NCI-H345 (cell line): Measurements from ENCODE around the gene PSME3IP1.

Source experiments
- DNase-seq: peaks from one replicate; lab custom pipeline; 2025; lab: John Stamatoyannopoulos, UW

The PSME3IP1 gene

DNA sequence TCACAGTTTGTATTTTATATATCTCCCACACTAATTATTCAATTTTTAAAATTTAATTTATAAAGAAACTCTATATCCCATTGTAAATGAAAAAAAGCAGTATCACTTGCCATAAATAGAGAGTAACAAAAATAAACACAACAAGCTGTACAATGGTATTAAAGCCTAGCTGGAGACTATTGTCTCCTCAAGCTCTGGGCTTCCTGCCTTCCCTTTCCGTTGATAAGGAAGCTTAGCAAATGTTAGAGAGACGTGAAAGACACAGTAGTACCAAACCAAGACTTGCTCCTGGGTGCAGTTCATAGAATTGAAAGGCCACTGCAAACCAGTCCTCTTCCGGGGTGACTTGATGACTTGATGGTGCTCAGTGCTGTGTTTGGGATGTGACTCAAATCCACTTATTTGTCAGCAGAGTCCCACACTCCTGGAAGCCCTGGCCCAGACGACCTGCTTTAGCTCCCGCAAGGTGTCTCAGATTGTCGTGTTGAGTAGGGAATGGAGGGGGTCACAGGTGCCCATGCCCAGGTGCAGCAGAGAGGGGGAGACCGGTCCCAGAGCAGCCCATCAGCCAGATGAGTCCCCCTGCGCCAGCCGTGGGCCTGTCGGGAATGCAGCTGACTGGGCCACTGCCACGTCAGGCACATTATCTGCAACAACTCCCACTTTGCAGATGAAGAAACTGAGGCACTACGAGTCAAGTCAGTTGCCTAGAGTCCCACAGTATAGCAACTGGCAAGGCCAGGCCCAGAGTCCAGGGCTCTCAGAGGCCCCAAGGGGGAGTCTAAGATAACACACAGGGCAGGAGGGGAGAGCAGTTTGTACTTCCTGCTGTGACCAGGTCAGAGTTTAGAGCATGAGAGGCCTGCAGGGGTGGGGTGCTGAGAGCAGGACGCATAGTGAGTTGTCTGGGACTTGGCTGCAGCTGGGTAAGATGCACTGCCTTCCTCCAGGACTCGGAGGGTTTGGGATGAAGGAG is 40.5 kb downstream of the PSME3IP1 start:
- no peak for DNase-seq

DNA sequence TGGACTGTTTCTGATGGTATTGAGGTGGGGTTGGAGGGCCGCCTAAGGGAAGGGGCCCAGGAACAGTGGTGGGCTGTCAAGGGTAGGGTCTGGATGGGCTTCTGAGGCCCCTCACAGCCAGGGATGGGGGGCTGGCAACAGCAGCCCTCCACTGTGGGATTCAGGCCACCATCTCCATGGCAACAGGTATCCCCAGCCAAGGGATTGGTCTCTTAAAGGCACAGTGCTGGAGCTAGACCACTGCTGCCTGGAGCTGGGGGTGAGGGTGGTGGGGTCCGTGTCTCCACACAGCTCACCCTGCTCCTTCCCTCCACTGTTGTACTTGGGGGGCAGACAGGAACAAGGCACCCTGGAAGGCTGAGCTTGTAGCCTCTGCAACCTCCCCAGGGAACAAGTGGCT is 41.8 kb downstream of the PSME3IP1 start:
- DNase-seq: no peak

DNA sequence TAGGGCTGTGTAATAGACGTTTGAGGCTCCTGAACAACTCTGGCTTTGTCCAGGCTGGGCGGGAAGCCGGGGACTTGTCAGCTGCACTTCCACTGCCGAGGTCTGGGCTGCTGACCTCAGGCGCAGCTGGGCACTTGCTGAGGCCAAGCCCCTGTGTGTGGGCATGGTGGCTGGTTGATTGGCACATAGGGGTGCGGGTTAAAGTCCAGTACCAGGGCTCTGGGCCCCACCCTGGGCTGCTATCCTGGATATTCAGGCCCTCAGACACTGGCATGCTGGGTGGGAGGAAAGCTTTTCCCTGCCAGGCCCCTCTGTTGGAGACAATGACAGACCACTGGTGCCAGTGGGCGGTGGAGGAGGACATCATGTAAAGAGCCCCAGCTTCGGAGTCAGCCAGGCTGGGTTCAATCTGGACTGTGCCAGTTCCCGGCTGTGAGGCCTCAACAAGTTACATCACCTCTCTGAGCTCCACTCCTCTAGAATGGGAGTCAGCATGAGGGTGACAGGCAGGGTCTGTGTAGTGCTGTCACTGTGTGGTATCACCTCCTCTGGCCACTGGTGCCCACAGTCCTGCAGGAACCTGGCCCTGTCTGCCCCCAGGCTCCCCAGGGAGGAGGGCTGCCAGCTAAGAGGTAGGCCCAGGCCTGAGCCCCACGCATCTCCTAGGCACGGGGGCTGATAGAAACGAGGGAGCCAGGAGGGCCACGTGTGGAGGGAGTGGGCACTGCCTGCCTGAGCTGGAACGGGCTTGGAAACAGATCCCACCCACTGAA is 42.5 kb downstream of the PSME3IP1 start:
- no peak for DNase-seq

DNA sequence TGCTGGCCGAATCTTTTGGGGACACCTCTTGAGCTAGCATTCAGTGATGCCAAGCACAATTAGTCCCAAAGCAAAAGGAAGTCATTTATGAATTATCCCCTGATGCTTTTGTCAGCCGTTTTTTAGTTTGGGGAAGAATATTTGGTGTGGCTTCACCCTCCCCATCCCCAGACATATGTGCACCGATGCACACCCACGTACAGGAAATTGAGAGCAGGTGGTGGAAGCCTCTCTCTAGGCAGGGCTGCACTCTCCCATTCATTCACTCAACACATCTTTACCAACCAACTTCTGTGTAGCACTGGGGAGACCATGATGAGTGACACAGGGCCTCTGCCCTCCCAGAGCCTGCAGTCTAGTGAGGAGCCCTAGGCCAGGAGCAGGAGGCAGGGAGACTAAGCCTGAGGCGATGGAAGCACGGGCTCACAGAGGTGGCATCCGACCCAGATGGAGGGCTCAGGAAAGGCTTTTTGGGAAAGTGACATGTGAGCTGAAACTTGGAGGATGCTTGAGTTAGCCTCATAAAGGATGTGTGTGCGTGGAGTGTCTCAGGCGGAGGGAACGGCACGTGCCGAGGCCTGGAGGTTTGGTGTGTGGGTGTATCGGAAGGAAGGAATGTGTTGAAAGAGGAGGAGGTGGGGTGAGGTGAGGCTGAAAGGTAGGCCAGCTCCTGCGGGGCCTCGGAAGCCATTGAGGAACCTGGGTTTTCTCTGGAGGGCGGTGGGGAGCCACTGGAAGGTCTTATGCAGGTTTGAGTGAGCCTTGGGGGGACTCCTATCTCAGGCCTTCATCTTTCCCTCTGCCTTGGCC is 43.8 kb downstream of the PSME3IP1 start:
- no peak for DNase-seq

DNA sequence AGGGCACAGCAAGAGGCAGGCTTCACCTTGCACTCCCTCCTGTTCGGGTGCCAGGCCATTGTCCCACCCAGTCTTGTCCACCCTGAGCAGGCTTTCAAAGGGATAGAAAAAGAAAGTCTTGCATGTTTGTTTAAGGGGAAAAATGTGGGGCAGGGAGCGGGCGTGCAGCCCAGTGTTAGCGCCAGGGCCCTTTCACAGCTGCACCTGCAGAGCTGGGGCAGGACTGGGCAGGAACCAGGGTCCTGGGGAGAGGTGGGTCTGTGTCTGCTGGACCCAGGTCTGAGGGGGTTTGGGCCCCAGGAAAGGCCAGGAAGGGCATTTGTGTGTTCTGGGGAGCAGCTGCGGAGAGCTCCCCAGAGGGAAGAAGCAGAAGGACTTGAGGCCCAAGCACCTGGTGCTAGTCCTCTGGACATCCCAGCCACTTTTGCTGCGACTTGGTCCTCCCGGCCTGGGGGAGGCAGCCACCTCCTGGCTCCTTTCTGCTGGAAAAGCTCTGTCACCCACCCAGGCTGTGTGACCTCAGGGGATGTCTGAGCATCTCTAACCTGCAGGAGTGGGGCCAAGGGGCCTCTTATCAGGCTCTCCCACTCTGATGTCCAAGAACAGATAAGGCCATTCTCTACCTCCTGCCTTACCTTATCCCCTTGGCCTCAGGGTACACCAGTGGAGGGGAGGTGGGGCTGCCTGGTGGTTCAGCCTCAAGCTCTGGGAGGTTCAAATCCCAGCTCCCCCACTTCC is 44.7 kb downstream of the PSME3IP1 start:
- no peak for DNase-seq

DNA sequence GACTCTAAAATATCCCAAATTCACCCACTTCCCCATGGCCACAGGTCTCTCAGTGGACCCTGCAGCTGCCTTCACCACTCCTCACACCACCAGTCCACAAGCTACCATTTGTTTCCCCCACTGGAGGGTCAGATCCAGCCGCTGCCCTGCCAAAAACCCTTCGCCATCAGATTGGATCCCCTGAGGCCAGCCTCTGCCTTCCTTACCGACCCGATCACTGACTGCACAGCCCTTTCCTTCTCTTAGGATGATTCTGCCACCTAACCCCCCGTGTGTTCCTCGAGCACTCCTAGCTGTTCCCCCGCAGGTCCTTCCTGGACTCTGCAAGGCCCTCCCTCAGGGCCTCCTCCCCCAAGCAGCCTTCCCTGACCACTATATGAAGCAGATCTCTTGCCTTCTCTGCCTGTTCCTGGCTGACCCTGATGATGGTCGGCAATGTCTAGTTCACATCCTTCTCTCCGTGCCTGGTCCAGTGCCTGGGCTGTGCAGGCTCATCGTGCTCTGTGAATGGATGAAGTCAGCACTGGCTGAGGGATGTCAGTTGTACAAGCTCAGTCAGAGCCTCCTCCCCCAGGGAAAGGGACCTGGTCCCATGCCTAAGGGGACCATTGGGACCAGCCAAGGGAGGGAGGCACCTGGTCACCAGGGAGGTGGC is 47.4 kb downstream of the PSME3IP1 start:
- no peak for DNase-seq

DNA sequence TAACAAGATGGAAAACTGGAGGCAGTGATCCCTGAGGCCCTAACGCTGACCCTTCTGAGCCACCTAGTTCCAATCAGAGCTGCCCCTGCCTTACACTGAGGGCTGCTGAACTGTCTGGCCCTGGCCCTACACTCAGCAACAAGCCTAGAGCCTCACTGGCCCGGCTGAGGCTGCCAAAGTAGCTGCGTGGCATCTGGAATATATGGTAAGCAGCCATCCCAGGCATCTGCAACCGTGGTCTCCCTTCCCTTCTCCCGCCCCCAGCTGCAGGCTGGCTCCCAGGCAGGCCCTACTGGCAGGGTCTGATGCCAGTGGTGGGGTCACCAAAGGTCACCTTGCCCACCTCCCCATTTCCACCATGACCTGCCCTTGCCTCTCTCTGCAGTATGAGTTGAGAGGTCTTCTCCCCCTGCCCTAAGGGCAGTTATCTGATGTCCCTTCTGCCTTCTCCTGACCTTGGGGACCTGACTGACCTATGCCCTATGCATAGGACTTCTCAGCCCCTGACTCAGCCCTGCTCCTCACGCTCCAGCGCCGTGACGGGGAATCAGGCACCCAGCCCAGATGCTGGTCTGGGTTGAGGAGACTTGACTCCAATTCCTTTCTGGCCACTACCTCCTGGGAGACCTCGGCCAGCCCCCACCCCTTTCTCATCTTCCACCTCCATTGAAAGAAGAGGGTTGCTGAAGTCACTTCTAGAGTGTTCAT is 48.1 kb downstream of the PSME3IP1 start:
- DNase-seq: no peak

DNA sequence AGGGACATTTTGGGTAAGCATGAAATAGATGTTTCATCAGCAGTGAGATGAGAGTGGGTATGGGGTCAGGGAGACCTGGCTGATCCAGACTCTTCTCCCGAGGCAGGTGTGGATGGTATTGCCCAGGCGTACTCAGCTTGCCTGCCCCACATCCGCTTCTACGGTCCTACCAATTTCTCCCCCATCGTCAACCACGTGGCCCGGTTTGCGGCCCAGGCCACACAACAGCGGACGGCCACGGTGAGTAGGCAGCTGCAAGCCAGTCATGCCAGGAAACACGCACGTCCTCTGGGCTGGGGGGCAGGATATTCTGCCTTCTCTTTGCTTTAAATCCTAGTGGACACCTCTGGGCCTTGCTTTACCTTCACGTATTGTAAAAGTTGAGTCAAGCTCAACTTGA is 48.8 kb downstream of the PSME3IP1 start:
- DNase-seq: no peak

DNA sequence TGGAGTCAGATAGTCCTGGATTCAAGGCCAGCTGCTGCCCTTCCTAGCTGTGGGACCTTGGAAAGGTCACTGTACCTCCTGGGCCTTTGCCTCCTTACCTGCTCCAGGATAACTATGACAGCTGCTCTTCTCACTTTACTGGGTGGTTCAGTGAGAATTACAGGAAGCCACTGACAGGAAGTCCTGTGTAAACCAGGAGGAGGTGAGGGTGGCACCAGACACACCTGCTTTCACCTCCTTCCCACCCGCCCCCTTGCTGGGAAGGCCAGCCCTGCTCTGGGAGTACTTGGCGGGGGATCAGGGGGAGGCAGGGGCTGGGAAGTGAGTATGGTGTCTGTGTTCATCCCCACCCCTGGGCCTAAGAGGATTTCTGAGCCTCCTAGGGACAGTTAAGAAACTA is 50.9 kb downstream of the PSME3IP1 start:
- DNase-seq: no peak

DNA sequence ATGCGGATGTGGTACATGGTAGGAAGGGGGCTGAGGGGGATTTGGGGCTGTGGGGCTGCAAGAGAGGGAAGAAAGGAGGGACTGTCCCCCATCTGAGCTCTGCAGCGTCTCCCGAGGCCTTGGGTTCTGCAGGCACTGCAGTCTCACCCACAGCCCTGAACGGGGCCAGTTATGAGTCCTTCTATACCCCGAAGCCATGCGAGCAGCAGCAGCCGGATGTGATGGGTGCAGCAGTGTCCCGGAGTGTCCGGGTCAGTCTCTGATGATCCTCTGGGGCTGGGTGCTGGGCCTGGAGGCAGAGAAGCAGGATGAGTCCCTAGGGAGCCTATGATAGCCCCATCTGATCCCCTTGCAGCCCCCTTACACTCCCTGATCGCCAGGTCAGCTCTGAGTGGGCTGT is 52.0 kb downstream of the PSME3IP1 start:
- no peak for DNase-seq

DNA sequence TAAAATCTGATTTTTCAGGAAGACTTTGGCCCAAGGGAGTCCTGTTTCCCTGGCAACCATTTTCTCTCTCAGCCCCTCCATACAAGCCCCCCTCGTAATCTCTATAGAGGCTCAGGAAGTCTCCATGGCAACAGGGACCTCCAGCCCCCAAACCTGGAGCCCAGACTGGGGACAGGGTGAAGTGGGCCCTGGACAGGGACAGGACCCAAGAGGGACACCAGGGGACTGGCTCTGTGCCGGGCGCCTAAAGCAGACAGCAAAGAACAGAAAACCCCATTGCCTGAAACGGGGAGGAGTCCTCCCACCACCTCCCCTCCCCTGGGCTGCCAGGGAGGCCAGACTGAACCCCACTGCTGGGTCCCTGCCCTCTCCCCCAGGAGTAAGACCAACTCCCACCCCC is 52.8 kb downstream of the PSME3IP1 start:
- no peak for DNase-seq

DNA sequence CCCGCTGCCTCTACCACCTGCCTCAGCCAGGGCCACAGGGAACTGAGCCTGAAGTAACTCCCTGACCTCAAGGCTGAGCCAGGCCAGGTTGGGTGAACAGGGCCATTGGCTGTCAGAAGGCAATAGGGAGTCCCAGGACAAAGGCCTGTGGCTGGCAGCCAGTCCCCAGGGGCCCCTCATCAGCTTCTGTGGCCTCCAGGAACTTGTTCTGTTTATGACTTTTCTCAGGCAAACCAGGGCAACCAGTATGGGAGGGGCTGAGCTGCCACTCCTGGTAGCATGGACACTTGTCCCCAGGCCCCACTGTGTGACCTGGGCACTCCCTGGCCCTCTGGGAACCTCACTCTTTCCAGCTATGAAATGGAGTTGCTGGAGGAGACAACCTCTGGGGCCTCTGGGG is 53.4 kb downstream of the PSME3IP1 start:
- DNase-seq: no peak

DNA sequence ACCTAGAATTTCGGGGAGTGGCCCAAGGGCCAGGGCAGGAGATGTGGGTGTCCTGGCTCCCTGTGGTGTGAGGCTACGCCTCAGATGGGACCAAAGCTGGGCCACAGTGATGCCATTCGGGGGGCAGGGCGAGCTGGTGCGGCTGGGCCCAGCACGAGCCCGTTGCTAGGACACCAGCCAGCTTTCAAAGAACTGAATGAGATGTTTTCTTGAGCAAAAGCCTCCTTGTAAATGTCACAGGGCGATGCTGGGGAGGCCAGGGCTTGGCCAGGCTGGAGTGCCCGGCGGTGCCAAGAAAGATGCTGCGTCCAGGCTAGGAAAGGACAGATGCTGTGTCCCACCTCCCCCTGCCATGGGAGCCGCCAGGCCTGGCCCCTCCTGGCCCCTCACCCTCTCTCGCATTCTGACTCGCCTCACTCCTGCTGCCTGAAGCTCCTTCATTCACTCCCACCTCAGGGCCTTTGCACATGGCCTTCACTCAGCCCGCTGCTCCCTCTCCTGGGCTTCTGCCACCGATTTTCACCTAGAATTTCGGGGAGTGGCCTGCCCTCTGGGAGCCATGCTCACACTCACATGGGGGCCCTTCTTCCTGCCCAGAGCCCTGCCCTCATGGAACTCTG is 54.4 kb downstream of the PSME3IP1 start:
- DNase-seq: no peak

DNA sequence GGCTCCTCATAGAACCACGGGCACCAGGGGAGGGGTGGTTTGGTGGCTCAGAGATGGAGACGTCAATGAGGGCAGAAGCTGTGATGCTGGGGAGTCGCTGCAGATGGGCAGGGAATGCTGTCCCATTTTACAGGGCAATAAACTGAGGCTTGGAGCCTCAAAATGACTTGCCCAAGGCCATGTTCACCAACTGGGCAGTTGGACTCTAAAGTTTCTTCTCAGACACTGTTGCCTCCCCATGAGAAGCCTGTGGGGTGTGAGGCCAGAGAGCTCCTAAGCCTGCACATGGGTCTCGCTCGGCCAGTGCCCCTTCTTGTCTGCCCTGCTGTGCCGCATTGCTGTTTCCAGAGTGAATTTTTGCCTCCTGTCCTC is 54.9 kb downstream of the PSME3IP1 start:
- no peak for DNase-seq

DNA sequence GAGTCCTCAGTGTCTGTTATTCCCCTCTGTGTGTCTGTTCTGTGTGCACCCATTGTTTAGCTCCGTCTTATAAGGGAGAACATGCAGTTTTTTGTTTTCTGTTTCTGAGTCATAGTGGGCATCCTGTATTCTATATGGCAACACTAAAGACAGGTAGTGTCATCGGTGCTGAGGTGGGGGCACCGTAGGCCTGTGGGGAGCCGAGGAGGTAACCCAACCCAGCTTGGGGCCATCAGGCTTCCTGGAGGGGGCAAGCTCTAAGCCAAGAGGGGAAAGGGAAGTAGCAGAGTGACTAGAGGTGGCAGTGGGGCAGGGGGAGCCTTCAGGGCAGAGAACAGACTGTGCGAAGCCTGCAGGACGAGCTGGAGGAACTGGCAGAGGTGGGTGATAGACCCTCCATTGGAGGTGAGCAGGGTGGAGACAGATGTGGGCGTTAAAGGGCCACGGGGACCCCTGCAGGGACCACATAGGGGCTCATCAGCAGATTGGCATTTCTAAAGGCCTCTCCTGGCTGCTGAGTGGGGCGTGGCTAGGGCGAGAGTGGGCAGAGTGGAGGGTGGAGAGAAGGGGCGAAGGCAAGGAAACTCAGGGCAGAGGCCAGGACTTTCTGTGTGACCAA is 57.0 kb downstream of the PSME3IP1 start:
- no peak for DNase-seq

DNA sequence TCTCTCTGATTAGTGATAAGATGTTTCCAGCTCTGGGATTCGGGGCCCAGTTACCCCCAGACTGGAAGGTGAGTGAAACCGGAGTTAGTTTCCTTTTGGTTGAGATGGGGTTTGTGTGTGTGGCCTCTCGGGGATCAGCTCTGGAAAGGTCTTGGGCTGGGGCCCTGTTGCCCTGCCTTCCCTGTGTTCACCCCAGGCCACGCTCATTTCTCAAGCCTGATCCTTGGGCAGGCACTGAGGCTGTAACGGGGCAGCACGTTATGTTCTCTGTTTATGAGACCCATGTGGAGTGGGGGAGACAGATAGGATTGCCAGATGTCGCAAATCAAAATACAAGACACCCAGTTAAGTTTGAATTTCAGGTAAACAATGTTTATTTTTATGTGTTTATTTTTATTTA is 58.0 kb downstream of the PSME3IP1 start:
- no peak for DNase-seq

DNA sequence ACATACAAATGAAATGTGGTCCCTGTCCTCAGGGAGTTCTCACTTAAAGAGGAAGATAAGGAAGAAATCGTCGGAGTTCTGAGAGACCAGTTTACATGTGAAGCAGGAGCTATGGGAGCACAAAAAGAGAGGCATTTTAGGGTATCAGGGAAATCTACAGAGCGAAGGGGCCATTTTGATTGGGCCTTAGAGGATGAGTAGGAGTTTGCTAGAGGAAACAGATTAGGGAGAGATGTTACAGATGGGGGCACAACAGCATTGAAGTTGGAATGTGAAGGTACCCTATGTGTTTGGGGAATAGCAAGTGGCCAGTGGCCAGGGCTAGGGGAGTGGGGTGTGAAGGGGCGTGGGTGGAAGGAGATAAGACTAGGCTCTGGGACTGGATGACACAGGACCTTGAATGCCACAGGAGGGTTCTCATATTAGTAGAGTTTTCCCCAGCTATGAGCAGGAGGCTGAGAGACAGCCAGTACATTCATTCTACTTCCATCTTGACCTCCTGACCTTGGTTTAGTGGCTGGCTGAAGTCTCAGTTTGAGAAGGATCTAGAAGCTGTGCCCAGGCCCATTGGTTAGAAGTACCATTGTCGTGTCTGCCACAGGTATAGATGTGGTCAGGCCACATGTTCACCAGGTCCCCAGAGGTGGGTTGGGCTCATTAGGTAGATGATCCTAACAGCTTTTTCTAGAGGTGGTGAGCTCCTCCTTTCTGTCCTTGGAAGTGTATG is 58.6 kb downstream of the PSME3IP1 start:
- DNase-seq: no peak

DNA sequence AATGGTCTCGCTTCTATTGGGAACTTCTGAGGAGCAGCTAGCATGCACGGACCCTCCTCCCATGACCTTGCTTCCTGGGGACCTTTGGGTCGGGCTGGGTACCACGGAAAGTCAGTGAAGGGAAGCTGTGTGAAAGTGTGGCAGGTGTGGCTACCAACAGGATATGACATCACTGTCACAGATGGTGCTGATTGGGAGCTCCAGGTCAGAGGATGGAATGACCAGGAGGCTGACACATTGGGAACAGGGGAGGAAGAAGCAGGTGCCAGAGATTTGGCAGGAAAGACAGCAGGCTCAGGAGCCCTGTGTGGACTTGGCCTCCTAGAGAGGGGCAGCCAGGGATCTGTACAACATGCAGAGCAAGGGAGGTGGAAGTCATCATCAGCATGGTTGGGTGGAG is 59.4 kb downstream of the PSME3IP1 start:
- DNase-seq: no peak

DNA sequence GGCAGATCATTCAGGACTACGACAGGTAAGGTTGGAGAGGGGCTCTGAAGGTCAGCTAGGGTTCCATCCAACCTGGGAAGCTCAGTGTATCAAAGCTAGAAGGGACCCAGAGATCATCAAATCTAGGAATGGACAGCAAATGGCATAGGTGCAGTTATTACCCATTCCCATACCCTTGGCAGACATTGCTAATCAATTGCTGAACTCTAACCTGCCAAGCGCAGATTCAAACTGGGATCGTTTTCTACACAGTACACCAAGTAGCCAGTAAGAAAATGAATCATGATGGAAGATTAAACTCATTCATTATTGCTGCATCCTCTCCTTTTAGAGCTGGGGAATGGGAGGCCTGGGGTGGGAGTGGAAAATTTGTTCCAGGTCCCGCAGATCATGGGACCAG is 59.9 kb downstream of the PSME3IP1 start:
- DNase-seq: no peak
